ENCODE results near the gene CCL17.
"Not testable (repeated sequence)": the region's sequence is repeated elsewhere in the genome, so short reads cannot be mapped to it uniquely, and the experiment has no call there.

CCL17 gene

GRCh38 chr16:57403965-57404817, at the start of gene CCL17:
Gene CCL17, plus strand, starts transcription at chr16:57404767. Its CDS starts 9,166 bp downstream, at chr16:57413933.
- DNase-seq, result no peak

GRCh38 chr16:57355898-57356414, 48.6 kb upstream of the CCL17 start:
- DNase-seq, result no peak

GRCh38 chr16:57356547-57356946, 48.0 kb upstream of the CCL17 start:
- no peak for DNase-seq

- no peak for DNase-seq
These were observed 47.1 kb upstream of the CCL17 start for GRCh38 chr16:57357330-57358085.

DNA sequence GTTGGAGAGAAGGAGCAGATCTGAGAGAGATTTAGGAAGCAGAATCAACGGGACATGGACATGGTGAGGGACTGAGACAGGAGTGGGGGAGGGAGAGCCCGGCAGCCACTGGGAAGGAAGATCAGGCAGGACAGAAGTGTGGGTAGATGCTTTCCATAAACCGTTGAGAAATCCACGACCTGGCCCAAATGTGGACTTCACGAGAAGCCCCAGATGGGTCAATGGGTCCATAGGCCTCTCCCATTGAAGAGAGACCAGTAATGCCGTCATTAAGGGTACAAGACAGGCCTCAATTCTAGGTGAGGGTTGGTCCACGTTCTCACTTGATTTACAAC, 46.5 kb upstream of the CCL17 start:
- DNase-seq, result no peak

GRCh38 chr16:57358527-57359095, 46.0 kb upstream of the CCL17 start, which contains the start of gene CCL22:
Gene CCL22, plus strand, starts transcription at chr16:57358783. Its CDS starts 34 bp downstream, at chr16:57358817.
- DNase-seq, result no peak

DNA sequence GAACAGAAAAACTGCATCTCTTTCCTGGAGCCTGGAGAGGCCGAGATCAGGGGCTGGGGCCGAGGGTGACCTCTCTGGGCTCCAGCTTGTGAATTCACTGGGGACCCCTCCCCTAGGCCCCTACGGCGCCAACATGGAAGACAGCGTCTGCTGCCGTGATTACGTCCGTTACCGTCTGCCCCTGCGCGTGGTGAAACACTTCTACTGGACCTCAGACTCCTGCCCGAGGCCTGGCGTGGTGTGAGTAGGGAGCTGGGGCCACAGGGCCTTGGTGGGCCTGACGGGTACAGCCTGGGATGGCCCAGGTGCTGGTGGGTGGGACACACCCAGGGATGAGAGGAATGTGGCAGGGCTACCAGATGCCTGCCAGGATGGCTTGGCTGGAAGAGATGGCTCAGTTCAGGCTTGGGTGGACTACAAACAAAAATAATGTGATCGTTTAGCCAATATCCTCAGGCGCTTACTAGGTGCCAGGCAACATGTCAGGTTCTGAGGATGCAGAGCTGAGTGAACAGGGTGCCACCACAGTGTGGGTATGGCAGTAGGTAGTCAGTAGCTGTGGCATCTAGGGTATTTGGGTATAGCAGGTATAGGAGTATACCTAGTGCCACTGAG, 44.1 kb upstream of the CCL17 start:
- no peak for DNase-seq

DNA sequence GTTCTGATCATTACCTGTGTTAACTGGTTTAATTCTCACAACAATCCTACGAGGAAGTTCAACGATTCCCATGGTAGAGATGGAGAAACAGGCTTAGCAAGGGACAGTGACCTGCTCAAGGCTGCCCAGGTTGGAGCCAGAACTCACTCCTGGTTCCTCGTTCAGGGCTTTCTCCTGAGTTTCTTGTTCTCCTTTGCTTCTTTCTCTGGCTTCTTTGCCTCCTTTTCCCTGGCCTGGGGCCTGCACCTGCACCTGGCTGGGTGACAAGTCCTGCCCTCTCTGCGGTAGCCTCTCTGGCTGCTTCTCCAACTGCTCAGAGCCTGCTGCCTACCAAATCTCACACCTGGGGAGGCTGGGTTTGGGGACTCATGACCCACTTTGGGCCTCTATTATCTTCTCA, 43.2 kb upstream of the CCL17 start:
- no peak for DNase-seq

GRCh38 chr16:57364143-57364542, 40.4 kb upstream of the CCL17 start:
- no peak for DNase-seq

GRCh38 chr16:57366544-57367040, 38.0 kb upstream of the CCL17 start:
- no peak for DNase-seq

DNA sequence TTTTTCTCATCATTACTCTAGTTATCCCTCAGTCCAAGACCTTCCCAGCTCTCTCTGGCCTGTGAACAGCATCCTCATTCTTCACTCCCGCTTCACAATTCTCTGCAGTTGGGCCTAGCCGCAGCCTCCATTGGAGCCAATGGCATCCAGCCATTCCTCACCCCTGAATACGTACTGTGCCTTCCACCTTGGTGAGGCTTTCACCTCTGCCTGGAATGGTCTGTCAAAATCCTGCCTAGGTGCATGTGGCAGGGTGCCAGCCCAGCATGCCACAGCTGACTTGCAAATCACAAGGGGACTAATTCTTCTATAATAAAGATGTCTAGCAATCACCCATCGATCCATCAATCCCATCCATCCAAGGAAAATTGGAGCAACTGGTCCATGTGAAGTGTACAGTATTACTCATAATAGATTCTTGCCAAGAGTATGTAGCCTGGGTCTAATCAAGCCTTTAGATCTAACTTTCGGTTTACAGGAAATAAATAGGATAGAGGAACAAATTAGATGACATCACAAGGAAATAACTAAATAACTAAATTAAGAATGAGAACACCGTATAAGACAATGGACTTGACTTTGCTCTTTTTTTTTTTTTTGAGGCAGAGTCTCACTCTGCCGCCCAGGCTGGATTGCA, 37.3 kb upstream of the CCL17 start:
- no peak for DNase-seq

- DNase-seq, result no peak
These were observed 32.8 kb upstream of the CCL17 start for GRCh38 chr16:57371494-57372371.

GRCh38 chr16:57372372-57373116, 32.0 kb upstream of the CCL17 start, which contains the start of gene CX3CL1:
Gene CX3CL1, plus strand, starts transcription at chr16:57372490. Its CDS starts 79 bp downstream, at chr16:57372569.
- DNase-seq, result no peak

- DNase-seq, result no peak
These were observed 31.2 kb upstream of the CCL17 start for GRCh38 chr16:57373117-57373947.

DNA sequence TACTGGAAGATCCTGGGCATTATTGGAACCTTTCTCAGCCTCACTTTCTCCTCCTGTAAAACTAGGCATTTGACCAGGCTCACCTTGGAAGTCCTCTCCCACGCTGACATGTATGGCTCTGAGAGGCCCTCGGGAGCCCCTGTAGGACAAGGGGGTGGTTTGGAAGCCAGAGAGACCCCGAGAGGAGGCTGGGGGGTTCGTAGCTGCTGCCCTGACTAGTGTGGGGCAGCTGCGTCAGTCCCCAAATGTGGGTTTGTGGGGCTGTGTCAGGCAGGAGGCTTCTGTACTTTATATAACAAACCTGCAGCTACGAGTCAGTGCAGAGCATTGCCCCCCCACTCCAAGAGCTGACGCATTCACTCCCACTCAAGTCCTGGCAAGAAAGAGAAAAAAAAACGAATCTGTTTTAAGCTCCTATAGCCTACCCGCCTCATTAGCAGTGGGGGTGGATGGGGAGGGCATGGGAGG, 30.5 kb upstream of the CCL17 start:
- DNase-seq, result no peak

GRCh38 chr16:57374925-57375465, 29.6 kb upstream of the CCL17 start:
- not testable (repeated sequence) for DNase-seq

DNA sequence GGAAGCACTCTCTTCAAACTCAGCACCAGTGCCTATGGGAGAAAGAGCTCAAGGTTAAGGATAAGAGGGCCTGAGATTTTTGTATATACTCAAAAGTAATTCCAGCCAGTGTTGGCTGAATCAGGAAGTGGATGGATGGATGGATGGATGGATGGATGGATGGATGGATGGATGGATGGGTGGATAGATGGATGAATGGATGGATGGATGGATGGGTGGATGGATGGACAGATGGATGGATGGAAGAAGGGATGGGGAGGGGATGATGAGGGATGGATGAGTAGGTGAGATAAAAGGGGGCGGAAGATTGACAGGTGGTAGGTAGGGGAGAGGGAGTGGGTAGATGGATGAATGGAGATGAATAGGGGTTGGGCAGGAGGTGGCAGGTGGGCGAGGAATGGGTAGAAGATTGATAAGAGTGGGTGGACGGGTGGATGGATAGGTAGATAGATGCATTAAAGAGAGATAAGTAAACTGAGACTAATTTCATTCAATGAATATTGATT, 28.2 kb upstream of the CCL17 start:
- no peak for DNase-seq

- DNase-seq, result no peak
These were observed 27.3 kb upstream of the CCL17 start for GRCh38 chr16:57377080-57377841.
